Measurements from ENCODE around the gene PTGER1. TPM values are rescaled to one million over a fixed set of nuclear protein-coding genes. Genes with fewer than 3 reads are reported as not detected.

Gene PTGER1
- total RNA-seq, 1 experiment from 2014 or later: 0.20 TPM

GRCh38 chr19:14519245-14519859 is 44.2 kb upstream of the PTGER1 start:
- TF ChIP-seq, protein P1, sequence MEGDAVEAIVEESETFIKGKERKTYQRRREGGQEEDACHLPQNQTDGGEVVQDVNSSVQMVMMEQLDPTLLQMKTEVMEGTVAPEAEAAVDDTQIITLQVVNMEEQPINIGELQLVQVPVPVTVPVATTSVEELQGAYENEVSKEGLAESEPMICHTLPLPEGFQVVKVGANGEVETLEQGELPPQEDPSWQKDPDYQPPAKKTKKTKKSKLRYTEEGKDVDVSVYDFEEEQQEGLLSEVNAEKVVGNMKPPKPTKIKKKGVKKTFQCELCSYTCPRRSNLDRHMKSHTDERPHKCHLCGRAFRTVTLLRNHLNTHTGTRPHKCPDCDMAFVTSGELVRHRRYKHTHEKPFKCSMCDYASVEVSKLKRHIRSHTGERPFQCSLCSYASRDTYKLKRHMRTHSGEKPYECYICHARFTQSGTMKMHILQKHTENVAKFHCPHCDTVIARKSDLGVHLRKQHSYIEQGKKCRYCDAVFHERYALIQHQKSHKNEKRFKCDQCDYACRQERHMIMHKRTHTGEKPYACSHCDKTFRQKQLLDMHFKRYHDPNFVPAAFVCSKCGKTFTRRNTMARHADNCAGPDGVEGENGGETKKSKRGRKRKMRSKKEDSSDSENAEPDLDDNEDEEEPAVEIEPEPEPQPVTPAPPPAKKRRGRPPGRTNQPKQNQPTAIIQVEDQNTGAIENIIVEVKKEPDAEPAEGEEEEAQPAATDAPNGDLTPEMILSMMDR (IDR thresholded peaks at IDR 0.05; ENCODE audit: insufficient read depth in 1 of 2, low read depth in 1 of 2, low read length in 1 of 2, severe bottlenecking in 1 of 2, unreplicated experiment in 1 of 2): no peak
- H3K4me1 ChIP-seq: peaks cover 21% of the 10 kb centered on the region
- ChIA-PET CTCF (no interaction called here), POLR2A (no interaction called here)
- no peaks in the 10 kb centered on the region for H3K27me3 ChIP-seq (replicated peaks; ENCODE audit: control insufficient read depth, insufficient read depth, low read length)
- H3K9me3 ChIP-seq: no peaks in the 10 kb centered on the region
- H3K36me3 ChIP-seq (ENCODE audit: control insufficient read depth, insufficient read depth, low read length): peaks cover 6% of the 10 kb centered on the region
- H3K36me3 Mint-ChIP-seq (ENCODE audit: insufficient read depth, unreplicated experiment): peaks cover 47% of the 10 kb centered on the region
- intact Hi-C loops (cut with micrococcal nuclease; ENCODE audit: unreplicated experiment): loop anchor here (2.0 kb wide), 1 partner anchor 17 kb away; no protein-coding TSS in a partner anchor
- peaks cover 12% of the 10 kb centered on the region for H3K4me1 Mint-ChIP-seq (ENCODE audit: low read depth, unreplicated experiment)
- H3K4me3 ChIP-seq (ENCODE audit: low read depth, low read length): no peak overlapping the region
- H3K9me3 Mint-ChIP-seq (ENCODE audit: unreplicated experiment): no peaks in the 10 kb centered on the region
- DNase-seq: no peak
- BruUV-seq (replicated peaks): no TSS peak
- peak overlapping the region; percentile 84 for H3K27ac Mint-ChIP-seq (ENCODE audit: unreplicated experiment)
- peak overlapping the region; percentile 37 for H3K4me3 Mint-ChIP-seq (ENCODE audit: unreplicated experiment)
- no peaks in the 10 kb centered on the region for H3K27me3 Mint-ChIP-seq (ENCODE audit: insufficient read depth, unreplicated experiment)

DNA sequence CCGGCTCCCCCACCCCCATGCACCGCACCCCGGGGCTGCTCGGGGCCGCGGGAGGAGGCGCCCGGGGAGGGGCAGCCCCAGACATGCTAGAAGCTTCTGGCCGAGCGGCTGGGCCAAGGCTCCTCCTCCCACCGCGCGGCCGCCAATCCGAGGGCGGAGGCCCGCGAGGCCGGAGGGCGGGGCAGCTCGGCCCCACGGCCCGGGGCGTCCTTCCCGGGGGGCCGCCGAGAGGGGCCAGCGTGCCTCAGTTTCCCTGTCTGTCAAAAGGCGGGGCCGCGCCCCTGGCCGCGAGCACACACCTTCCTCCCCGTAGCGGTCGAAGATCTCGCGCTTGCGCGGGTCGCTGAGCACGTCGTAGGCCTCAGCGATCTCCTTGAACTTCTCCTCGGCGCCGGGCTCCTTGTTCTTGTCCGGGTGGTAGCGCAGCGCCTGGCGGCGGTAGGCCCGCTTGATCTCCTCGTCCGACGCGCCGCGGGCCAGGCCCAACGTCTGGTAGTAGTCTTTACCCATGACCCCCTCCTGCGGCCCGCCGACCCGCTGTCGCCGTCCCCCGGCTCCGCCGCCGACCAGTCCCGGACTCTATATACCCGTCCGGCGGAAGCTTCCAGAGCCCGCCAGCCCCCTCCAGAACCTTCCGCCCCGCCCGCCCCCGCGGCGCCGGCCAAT is 42.8 kb upstream of the PTGER1 start, which contains the start of gene DNAJB1:
DNAJB1 (minus strand) TSS at position 558 of the 666 bp plus-strand sequence; CDS start at position 510, 48 bp downstream.
- intact Hi-C loops (cut with micrococcal nuclease; ENCODE audit: unreplicated experiment): loop anchor here (1.0 to 2.0 kb wide), 3 partner anchors 11 to 54 kb away; partner anchors contain the start of genes NDUFB7 and TECR
- H3K9me3 Mint-ChIP-seq (ENCODE audit: unreplicated experiment): no peaks in the 10 kb centered on the region
- POLR2A ChIA-PET: interaction anchor here (0.5 to 1.8 kb wide), 12 partner anchors 11 to 381 kb away, joined by 3 to 13 read pairs (median 8); partner anchors contain the start of genes ASF1B, GIPC1 and NDUFB7

DNA sequence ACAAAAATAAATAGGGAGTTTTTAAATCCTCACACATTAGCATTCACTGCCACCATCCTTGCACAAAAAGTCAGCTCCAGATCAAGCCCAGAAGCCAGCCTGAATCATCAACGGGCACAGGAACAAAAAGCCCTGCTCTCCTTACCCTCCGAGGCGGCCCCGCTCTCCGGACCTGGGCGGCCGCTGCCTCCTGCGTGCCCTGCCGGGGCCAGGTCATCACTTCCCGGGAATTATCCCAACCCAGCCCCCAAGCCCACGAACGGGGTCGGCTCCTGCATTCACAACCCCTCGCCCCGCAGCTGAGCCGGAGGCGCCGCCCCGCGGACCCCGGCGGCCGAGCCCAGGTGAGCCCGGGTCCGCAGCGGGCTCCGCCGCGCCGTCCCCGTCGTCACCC is 42.3 kb upstream of the PTGER1 start:
- peaks cover 25% of the 10 kb centered on the region for H3K4me1 ChIP-seq
- Mint-ChIP-seq H3K4me1 (ENCODE audit: low read depth, unreplicated experiment) (peaks cover 7% of the 10 kb centered on the region), H3K9me3 (ENCODE audit: unreplicated experiment) (no peaks in the 10 kb centered on the region), H3K36me3 (ENCODE audit: insufficient read depth, unreplicated experiment) (peaks cover 57% of the 10 kb centered on the region), H3K4me3 (ENCODE audit: unreplicated experiment) (peak overlapping the region; percentile 88), H3K27me3 (ENCODE audit: insufficient read depth, unreplicated experiment) (no peaks in the 10 kb centered on the region), H3K27ac (ENCODE audit: unreplicated experiment) (peak overlapping the region; percentile 86)
- H3K27me3 ChIP-seq (replicated peaks; ENCODE audit: control insufficient read depth, insufficient read depth, low read length): no peaks in the 10 kb centered on the region
- no peak for DNase-seq
- H3K36me3 ChIP-seq (ENCODE audit: control insufficient read depth, insufficient read depth, low read length): peaks cover 7% of the 10 kb centered on the region
- TF ChIP-seq, protein P1 (IDR thresholded peaks at IDR 0.05; ENCODE audit: insufficient read depth in 1 of 2, low read depth in 1 of 2, low read length in 1 of 2, severe bottlenecking in 1 of 2, unreplicated experiment in 1 of 2): no peak
- H3K4me3 ChIP-seq (ENCODE audit: low read depth, low read length): peak overlapping the region; percentile 100
- ChIA-PET CTCF (interaction anchor here (0.6 to 2.4 kb wide), 4 partner anchors 12 to 155 kb away, joined by 3 to 11 read pairs (median 5); no protein-coding TSS in a partner anchor), POLR2A (interaction anchor here (0.6 to 1.8 kb wide), 7 partner anchors 11 to 381 kb away, joined by 3 to 13 read pairs (median 8); partner anchors contain the start of genes ASF1B and NDUFB7)
- no peaks in the 10 kb centered on the region for H3K9me3 ChIP-seq
- intact Hi-C loops (cut with micrococcal nuclease; ENCODE audit: unreplicated experiment): no loop called here
- no TSS peak for BruUV-seq (replicated peaks)

More for the DNA sequence above, 42.8 kb upstream of the PTGER1 start, which contains the start of gene DNAJB1:
- CTCF ChIA-PET: interaction anchor here (0.6 to 2.4 kb wide), 4 partner anchors 12 to 156 kb away, joined by 3 to 11 read pairs (median 5); no protein-coding TSS in a partner anchor
- Mint-ChIP-seq H3K36me3 (ENCODE audit: insufficient read depth, unreplicated experiment) (peaks cover 57% of the 10 kb centered on the region), H3K4me1 (ENCODE audit: low read depth, unreplicated experiment) (peaks cover 12% of the 10 kb centered on the region), H3K4me3 (ENCODE audit: unreplicated experiment) (peak within 1 kb of the TSS; percentile 88), H3K27me3 (ENCODE audit: insufficient read depth, unreplicated experiment) (no peaks in the 10 kb centered on the region), H3K27ac (ENCODE audit: unreplicated experiment) (peak within 1 kb of the TSS; percentile 86)
- Histone ChIP-seq H3K4me1 (peaks cover 25% of the 10 kb centered on the region), H3K4me3 (ENCODE audit: low read depth, low read length) (peak within 1 kb of the TSS; percentile 100), H3K27me3 (replicated peaks; ENCODE audit: control insufficient read depth, insufficient read depth, low read length) (no peaks in the 10 kb centered on the region), H3K9me3 (no peaks in the 10 kb centered on the region), H3K36me3 (ENCODE audit: control insufficient read depth, insufficient read depth, low read length) (peaks cover 7% of the 10 kb centered on the region)
- TF ChIP-seq, protein P1 (IDR thresholded peaks at IDR 0.05; ENCODE audit: insufficient read depth in 1 of 2, low read depth in 1 of 2, low read length in 1 of 2, severe bottlenecking in 1 of 2, unreplicated experiment in 1 of 2): no peak
- no TSS peak for BruUV-seq (replicated peaks)
- DNase-seq: peak; percentile 57 to 79

Data from Caco-2 (cell line).